DND-41 (cell line): ENCODE measurements around the gene STXBP6.

ENCODE experiments used
- ATAC-seq: fragments of 200-7000 bp; cut with Tn5 transposase; 3 replicates; pipeline ENCODE4 v1.9.1; 2021; ENCODE audit warnings: low read depth; ENCODE audit not compliant: insufficient read depth
- DNase-seq: peaks from one replicate; pipeline ENCODE4 v3.0.0-alpha.2; 2020
- H2AFZ ChIP-seq: 2 replicates; pipeline ENCODE4 v1.6.0; 2012; ENCODE audit warnings: low read depth, low read length
- H3K27ac ChIP-seq: 2 replicates; pipeline ENCODE4 v1.5.1; 2012; ENCODE audit warnings: low read length, inconsistent platforms
- H3K27me3 ChIP-seq: fragments of 200-600 bp; sonication (generic); 2 replicates; pipeline ENCODE4 v1.6.0; 2012; ENCODE audit warnings: low read length, mild to moderate bottlenecking, inconsistent platforms; ENCODE audit not compliant: insufficient read depth, poor library complexity
- H3K36me3 ChIP-seq: 2 replicates; pipeline ENCODE4 v1.5.1; 2012; ENCODE audit warnings: low read length, inconsistent platforms; ENCODE audit not compliant: insufficient read depth
- H3K4me1 ChIP-seq: 2 replicates; pipeline ENCODE4 v1.5.1; 2012; ENCODE audit warnings: mild to moderate bottlenecking, low read length; ENCODE audit not compliant: insufficient read depth
- H3K4me2 ChIP-seq: 2 replicates; pipeline ENCODE4 v1.6.0; 2012; ENCODE audit warnings: mild to moderate bottlenecking, moderate library complexity, low read length, inconsistent platforms; ENCODE audit not compliant: insufficient read depth
- H3K4me3 ChIP-seq, 2 experiments: fragments of 200-600 bp in 1 of 2; shearing (Covaris generic) in 1 of 2; 2 replicates each; pipeline ENCODE4 v1.5.1; 2012 to 2016; ENCODE audit warnings: inconsistent platforms in 2 of 2, low read length in 2 of 2, mild to moderate bottlenecking in 2 of 2, low read depth in 1 of 2, moderate library complexity in 1 of 2
- H3K79me2 ChIP-seq: 2 replicates; pipeline ENCODE4 v1.6.0; 2012; ENCODE audit warnings: low read length, inconsistent platforms; ENCODE audit not compliant: insufficient read depth
- H3K9ac ChIP-seq: 2 replicates; pipeline ENCODE4 v1.6.0; 2012; ENCODE audit warnings: low read depth, mild to moderate bottlenecking, inconsistent platforms, low read length, moderate library complexity
- H3K9me3 ChIP-seq: 2 replicates; pipeline ENCODE4 v1.5.1; 2012; ENCODE audit warnings: low read length, moderate library complexity, mild to moderate bottlenecking, inconsistent platforms; ENCODE audit not compliant: insufficient read depth, severe bottlenecking
- H4K20me1 ChIP-seq: 2 replicates; pipeline ENCODE4 v1.6.0; 2012; ENCODE audit warnings: low read length; ENCODE audit not compliant: insufficient read depth
- EZH2 ChIP-seq: IDR thresholded peaks from 3 replicates; pipeline ENCODE4 v1.6.1; 2012; ENCODE audit warnings: borderline replicate concordance, low read depth, mild to moderate bottlenecking, moderate library complexity, low read length, inconsistent platforms; ENCODE audit not compliant: severe bottlenecking
- TF ChIP-seq, protein P1 (sequence below): IDR thresholded peaks from 2 replicates; pipeline ENCODE4 v1.5.1; 2012; ENCODE audit warnings: borderline replicate concordance, low read length, moderate library complexity, mild to moderate bottlenecking; ENCODE audit not compliant: poor library complexity, severe bottlenecking; ENCODE audit errors: extremely low read depth

The STXBP6 gene

DNA sequence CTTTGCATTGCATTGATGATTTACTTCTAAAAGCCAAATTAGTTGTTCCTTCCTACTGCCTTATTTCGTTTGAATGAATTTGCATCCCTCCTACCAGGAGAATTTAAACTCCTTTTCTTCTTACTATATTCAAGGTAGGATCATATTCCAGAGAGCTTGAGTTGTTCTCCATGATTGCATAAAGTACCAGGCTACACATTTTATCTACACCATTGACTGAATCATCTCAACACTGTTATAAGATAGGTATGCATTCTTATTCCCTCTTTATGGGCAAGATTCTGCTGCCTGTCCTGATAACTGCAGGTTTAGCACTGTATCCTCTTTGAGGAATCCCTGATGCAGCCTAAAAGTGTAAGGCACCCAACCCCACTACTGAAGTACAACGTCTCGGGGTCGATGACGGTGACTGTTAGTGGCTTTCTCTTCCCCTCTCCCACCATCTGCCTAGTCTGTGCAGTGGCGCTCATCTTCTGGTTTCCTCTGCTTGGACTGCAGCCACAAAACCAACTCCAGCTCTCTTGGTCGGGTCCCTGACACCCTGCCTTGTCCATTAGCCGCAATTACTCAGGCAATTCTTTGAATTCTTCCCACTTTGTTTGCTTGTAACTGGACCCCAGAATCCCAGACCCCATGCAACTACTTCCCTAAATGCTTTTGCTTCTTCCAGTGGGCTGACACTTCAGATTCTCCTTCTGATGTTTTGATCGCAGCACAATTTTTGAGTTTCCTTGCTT, 44.4 kb upstream of the STXBP6 start:
- no peaks in the 10 kb centered on the region for H3K79me2 ChIP-seq
- ATAC-seq (no peak), DNase-seq (no peak)
- H3K4me2 ChIP-seq: no peak overlapping the region
- no peaks in the 10 kb centered on the region for H4K20me1 ChIP-seq
- no peak overlapping the region for H3K27ac ChIP-seq
- no peaks in the 10 kb centered on the region for H3K4me1 ChIP-seq
- no peaks in the 10 kb centered on the region for H3K9me3 ChIP-seq
- no peak overlapping the region for H3K4me3 ChIP-seq
- no peak overlapping the region for H2AFZ ChIP-seq
- no peak overlapping the region for H3K9ac ChIP-seq
- H3K27me3 ChIP-seq: no peaks in the 10 kb centered on the region
- TF ChIP-seq, protein P1, sequence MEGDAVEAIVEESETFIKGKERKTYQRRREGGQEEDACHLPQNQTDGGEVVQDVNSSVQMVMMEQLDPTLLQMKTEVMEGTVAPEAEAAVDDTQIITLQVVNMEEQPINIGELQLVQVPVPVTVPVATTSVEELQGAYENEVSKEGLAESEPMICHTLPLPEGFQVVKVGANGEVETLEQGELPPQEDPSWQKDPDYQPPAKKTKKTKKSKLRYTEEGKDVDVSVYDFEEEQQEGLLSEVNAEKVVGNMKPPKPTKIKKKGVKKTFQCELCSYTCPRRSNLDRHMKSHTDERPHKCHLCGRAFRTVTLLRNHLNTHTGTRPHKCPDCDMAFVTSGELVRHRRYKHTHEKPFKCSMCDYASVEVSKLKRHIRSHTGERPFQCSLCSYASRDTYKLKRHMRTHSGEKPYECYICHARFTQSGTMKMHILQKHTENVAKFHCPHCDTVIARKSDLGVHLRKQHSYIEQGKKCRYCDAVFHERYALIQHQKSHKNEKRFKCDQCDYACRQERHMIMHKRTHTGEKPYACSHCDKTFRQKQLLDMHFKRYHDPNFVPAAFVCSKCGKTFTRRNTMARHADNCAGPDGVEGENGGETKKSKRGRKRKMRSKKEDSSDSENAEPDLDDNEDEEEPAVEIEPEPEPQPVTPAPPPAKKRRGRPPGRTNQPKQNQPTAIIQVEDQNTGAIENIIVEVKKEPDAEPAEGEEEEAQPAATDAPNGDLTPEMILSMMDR: no peak
- TF ChIP-seq EZH2: no peak
- no peaks in the 10 kb centered on the region for H3K36me3 ChIP-seq

DNA sequence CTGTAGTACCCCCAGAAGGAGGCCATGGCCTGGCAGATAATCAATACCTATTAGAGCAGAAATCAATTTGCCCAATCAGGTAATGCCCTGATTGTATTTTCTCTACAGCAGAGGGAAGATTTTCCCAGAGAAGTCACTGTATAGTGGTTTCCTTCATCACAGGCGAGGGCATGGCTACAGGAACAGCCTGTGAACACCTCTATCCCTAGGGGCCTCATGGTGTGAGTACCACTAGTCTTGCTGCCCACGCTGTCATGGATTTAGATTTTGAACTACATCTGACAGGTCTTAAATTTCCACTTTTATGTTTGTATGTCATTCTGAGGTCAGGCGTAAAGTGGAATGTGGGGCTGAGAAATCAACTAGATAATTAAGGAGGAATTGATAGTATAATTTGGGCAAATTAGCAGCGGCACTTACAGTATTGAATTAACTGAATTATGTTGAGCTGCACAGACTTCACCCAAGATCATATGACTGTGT, 42.4 kb upstream of the STXBP6 start:
- Histone ChIP-seq H4K20me1 (no peaks in the 10 kb centered on the region), H3K36me3 (no peaks in the 10 kb centered on the region), H3K4me1 (no peaks in the 10 kb centered on the region), H3K9me3 (no peaks in the 10 kb centered on the region), H3K27me3 (no peaks in the 10 kb centered on the region), H2AFZ (no peak overlapping the region), H3K79me2 (no peaks in the 10 kb centered on the region), H3K27ac (no peak overlapping the region), H3K9ac (no peak overlapping the region), H3K4me2 (no peak overlapping the region), H3K4me3 (no peak overlapping the region)
- no peak for DNase-seq
- TF ChIP-seq, protein P1: no peak
- no peak for TF ChIP-seq EZH2
- ATAC-seq: no peak

DNA sequence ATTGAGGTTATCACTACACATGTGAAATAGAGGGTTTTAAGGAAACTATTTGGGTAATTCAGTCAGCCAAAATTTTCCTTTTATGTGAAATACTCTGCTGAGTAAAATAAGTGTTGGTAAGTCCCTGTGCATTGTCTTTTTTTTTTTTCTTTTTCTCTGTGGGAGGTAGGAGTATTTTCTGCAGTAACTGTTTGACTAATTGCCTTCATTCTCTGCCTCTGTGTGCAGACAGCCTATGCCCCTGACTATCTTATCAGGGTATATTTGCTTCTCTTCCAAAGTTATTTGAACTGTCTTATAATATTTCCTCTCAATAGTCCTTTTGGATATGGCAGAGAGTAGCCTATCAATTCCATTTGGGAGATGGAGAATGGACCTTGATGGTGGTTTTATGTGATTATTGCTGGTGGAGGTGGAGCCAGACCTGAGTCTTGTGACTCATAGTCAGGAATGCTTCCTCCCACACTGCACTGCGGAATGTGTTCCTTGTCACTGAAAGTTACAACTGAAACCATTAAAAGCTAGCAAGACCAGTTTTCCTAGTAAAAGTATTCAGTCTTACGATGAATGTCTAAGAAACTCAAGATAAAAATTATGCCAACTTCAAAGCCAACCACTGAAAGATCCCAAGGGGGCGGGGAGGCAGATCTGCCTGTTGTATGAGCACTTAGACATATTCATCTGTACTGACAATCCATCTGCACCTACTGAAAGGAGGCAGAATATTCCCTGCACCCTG, 40.9 kb upstream of the STXBP6 start:
- H3K4me1 ChIP-seq: no peaks in the 10 kb centered on the region
- H3K36me3 ChIP-seq: no peaks in the 10 kb centered on the region
- no peaks in the 10 kb centered on the region for H3K79me2 ChIP-seq
- no peaks in the 10 kb centered on the region for H3K9me3 ChIP-seq
- DNase-seq (no peak), ATAC-seq (no peak)
- H3K4me3 ChIP-seq: no peak overlapping the region
- no peak overlapping the region for H2AFZ ChIP-seq
- H3K4me2 ChIP-seq: no peak overlapping the region
- H3K27ac ChIP-seq: no peak overlapping the region
- TF ChIP-seq, protein P1: no peak
- TF ChIP-seq EZH2: no peak
- no peaks in the 10 kb centered on the region for H3K27me3 ChIP-seq
- no peaks in the 10 kb centered on the region for H4K20me1 ChIP-seq
- H3K9ac ChIP-seq: no peak overlapping the region
